ENCODE measurements around the gene TBXAS1.

Gene TBXAS1

DNA sequence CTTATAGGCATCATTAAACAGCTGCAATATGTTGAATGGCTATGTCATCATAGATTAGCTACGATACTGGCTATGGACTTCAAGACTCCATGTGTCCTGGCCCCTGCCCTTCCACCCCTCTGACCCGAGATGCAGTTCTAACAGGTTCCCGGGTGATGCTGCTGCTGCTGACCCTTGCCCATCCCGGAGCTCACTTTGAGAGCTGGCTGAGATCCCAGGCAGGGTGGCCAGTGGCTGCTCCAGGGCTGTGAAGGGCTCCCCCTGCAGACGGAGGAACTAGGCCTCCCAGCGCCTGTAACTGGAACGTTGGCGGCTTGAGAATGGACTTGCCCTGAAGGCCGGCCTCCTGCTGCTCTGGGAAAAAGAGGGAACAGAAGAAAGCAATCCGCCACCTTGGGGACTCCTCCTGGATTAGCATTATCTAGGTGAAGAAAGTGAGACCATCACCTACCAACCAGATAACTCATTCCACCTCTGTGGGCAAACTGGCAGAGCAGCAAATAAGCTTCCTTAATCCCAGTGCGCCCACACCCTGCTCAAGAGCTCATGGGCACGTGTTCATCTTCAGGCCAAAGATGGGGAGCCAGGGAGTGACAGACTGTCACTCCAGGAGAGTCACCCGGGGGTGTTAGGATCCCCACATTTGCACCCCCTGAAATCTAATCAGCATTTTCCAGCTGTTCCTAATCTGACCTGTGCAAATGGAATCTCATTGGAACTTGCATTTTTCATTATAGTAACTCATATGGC, 176.9 kb downstream of the TBXAS1 start:
- DNase-seq = no peak

DNA sequence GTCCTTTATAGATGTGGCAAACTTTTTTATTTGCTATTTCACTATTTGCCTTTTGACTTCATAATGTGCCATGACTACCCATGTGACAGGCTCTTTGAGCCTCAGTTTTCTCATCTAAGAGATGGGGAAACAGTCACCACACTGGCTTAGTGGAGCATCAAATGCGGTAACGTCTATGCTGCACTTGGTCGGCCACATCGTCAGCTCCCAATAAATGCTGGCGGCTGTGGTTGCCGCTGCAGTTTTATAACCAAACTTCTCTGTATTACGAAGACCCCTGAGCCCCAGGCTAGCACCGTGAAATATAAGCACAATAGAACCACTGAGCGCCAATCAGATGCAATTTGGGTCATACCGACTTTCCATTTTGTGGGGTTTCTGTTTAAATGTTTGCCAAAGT, 177.5 kb downstream of the TBXAS1 start:
- no peak for DNase-seq

DNA sequence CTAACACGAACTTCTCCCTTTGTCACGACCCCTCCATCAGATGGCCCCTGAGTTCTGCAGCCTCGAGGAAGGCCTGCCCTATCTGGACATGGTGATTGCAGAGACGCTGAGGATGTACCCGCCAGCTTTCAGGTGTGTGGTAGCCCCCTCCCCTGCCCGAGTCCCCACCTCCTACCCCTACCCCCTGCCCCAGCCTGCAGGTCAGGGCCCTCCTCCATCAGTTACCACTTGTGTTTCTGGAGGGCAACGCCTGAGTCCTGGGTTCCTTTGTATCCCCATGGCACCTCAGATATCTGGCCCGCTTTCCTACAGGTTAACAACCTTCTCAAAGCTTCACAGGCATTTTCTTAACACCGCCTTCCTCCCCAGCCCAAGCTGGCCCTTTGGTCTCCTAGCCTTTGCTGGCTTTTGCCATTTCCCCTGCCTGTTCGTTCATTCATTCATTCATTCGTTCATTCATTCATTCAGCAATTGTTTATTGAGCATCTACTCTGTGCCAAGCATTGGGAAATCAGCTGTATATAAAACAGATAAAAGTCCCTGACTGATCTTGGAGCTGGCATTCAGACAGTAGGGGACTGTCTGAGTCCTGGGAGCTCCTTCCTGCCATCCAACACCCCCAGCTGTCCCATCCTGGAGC, 178.1 kb downstream of the TBXAS1 start:
- no peak for DNase-seq

DNA sequence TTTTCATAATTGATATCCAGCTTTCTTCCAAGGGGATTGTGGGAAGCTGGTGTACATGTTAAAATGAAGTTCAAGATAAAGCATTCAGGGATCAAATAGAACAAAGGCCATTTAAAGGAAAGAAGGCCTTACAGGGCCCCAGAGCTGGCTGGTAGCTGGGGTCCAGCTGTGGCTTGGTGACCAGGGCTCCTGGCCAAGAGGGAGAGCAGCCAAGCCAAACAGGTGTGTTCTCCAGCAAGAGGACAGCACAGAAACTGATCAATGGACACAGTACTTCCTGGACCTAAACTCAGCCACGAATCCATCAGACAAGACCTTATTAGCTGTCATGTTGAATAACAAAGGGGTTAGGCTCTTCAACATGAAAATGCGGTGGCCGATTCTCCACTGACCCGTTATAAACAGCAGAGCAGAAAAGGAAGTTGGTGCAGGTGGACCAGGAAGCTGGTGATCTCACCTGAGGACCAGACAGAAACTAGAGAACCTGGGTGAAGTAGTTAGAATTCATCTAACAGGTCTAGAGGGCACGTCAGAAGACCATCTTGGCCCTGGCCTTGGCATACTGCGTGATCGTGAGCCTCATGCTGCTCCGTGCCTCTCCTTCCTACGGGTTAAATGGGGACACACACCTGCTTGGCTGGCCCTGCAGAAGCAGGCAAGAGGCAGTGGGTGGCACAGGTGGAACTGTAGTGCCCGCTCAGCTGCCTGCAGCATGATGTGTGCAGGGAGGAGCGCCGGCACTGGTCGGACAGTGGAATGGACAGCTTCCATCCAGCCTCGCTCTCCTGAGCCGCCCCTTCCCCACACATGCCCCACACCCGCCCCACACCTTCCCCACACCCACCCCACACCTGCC, 179.9 kb downstream of the TBXAS1 start:
- no peak for DNase-seq

DNA sequence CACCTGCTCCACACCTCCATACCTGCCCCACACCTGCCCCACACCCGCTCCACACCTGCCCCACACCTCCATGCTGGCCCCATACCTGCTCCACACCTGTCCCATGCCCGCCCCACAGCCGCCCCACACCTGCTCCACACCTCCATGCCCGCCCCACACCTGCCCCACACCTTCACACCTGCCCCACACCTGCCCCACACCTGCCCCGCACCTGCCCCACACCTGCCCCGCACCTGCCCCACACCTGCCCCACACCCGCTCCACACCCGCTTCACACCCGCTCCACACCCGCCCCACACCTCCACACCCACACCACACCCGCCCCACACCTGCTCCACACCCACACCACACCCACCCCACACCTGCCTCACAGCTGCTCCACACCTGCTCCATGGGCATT, 180.7 kb downstream of the TBXAS1 start:
- DNase-seq = no peak

DNA sequence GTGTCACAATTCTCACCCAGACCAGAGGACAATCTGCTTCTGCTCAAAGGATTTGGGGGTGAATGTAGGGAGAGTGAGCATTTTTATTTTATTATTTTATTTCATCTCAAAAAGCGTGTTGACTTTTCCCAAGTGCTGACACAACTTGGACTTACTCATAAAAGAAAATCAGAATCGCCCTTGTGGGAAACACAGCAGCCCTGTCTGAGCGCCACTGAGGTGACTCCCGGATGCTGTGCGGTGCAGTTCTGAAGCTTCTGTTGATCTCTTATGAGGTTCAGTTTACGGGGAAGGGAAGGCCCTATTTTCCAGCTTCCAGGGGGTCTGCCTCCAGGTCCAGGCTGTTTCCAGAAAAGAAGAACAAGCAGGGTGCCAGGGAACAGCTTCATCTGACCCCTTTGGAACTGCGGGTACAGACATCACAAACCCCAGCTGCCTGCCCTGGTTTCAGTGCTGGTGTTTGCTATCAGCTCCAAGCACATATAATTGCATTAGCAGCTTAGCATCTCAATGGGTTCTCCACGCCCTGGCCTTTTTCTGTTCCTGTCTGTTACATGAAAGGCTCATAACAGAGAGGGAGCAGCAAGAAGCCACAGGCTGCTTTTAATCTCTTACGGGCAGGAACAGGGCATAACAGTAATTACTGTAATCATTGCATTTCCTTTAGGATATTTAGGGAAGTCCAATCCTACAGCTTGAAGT, 181.3 kb downstream of the TBXAS1 start:
- DNase-seq = peak in 2 of 3 experiments; percentile 9 to 36

DNA sequence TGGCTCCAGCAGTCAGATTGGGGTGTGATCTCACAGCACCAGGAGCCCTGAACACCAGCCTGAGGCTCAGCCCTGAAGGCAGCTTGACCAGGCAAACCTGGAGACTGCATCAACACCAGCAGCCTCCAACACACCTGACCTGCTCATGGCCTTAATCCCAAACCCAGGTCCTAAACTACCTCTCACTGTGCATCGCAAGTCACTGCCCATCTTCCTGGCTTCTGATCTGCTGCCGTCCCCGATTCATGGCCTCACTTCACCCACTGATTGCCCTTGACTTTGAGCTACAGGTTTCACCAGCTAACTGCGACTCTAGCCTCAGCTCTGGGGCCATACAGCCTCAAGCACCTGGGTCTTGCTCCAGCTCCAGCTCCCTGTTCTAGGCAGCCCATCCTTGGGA, 184.6 kb downstream of the TBXAS1 start:
- no peak for DNase-seq

DNA sequence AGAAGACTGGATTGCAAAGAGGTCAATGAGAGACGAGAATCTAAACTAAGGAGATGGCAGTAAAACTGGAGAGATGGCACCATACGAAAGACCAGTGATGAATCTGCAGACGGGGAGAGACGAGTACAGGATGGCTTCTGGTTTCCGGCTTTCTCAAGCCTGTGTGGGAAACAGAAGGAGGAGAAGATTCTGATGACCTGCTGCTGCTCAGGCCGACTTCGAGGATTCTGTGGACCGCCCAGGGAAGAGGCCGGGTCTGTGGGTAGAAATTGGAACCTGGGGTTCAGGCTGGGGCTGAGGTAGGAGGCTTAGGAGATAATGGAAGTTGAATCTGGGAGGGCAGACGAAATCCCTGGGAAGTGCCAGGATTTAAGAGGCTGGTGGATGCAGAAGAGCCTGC, 185.1 kb downstream of the TBXAS1 start:
- DNase-seq = no peak

DNA sequence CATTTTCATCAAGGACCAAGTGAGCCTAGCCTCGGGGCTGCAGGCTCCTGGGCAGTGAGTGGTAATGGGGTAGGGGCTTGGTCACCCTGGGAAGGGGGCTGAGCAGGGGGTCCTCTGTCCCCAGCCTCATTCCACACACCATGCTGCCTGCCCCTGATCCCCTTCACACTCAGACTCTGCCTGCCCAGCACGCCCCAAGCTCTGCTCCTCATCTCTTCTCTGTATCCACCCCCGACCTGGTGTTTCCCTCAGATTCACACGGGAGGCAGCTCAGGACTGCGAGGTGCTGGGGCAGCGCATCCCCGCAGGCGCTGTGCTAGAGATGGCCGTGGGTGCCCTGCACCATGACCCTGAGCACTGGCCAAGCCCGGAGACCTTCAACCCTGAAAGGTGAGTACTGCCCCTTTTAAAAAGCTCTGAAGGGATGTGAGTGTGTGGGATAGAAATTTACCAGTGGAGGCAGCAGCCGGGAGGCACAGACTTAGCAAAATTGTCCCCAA, 186.5 kb downstream of the TBXAS1 start:
- no peak for DNase-seq

DNA sequence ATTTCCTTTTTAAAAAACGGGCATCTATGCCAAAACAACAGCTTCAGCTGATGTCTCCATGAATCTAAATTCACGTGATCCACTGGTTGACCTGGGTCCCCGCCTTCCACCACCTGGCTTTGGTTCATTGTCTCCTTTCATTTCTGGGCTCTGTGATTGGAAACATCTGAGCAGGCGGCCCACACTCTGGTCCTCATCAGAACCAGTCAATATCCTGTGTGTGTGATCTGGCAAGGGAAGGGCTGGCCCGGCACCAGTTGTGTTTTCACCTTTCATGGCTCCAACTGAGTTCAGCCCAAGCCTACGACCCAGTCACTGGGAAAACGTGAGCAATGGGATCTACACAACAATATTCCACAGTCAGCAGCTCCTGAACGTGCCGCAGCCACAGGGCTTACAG, 187.5 kb downstream of the TBXAS1 start:
- no peak for DNase-seq

DNA sequence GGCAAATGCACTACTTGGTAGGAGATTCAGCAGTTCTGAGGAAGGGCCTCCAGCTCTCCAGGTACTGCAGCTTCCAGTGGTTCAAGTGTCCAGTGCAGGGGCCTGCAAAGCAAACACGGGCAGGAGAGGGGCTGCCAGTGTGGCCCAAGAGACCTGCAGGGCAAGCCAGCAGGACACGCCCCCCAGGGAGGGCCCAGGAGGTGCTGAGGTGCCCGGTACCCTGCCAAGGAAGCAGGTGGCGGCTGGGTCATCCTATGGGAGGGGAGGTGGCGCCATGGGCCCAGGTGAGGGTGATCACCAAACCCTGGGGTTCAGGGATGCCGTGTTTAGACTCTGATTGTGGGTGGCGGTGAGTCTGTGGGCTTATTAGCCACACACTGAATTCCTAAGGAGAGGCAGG, 188.0 kb downstream of the TBXAS1 start:
- no peak for DNase-seq

DNA sequence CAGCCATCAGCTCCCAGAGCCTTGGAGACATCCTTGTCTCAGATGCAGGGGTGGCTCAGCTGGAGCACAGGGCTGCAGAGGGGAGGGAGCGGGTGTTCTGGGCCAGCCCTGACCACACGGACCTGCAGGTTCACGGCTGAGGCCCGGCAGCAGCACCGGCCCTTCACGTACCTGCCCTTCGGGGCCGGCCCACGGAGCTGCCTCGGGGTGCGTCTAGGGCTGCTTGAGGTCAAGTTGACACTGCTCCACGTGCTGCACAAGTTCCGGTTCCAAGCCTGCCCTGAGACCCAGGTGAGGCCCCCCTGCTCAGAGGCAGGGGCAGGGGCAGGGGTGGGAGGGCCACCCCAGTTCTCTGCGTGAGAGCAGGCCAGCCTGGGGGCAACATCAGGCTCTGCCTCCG, 188.5 kb downstream of the TBXAS1 start:
- DNase-seq = no peak

DNA sequence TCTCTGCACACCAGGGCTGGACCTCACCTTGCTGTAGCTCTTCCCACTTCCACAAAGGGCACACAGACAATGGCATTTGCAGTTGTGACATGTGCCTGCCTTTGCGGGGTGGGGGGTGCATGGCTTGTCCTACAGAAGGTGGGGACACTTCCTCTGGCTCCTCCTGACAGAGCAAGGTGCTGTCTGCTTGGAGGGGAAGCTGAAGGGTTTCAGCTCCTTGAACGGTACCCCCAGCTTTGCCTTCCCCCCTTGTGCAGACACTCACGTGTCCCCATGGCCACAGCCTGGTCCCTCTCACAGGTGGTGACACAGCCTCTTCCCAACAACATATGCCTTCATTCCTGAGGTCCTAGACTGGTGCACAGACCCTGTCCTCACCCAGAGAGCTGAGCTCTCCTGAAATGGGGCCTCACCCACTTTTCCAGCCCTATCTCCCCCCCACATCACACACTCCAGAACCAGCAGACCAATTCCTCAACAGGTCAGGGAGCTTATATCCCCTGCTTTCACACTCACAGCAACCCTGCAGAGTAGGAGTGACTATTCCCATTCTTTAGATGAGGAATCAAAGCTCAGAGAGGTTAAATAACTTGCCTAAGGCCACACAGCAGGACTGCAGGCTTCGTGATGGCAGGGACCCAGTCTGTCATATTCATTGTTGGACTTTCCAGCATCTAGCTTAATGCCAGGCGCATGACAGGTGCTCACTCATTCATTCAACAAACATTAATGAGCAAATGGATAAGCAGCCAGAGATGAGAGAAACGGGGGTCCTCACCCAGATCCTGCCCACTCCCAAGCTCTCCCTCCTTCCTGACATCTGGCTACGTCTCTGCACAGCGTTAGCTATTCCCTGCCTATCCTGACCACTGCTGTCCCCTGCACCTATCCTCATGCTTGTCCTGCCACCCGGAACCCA, 189.3 kb downstream of the TBXAS1 start:
- DNase-seq = no peak

DNA sequence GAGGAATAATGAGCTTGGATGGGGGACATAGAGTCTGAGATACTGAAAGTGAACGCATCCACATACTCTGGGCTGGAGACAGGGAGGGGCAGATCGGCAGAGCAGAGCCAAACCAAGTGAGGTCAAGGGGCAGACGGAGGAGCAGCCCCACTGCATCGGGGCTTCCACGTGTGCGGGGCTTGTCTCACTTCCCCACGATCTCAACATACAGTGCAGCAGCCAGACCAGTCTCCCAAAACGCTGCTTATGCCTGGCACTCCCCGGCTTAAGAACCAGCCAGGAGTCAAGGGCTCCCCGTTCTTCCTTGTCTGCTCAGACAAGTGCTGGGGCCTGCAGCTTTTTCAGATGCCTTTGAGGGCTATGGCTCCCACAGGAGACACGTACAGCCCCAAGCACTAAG, 190.1 kb downstream of the TBXAS1 start:
- DNase-seq = no peak

DNA sequence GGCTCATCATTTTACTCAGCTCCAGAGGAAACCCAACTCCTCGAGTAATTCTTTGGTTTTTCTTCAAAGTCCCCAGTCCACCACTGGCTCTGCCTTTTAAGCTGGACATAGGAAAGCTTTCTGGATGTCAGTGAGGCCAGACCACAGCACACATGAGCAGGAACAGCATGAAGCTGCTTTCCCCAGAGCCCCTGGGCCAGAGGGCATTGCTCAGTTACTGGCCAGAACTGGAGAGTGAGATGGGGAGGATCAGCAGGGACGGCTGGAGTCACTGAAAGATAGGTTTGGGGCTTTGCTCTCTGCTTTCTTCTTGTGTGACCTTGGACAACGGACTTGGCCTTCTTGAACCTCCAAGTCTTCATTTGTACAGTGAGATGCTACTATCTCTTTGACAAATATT, 190.5 kb downstream of the TBXAS1 start:
- no peak for DNase-seq

DNA sequence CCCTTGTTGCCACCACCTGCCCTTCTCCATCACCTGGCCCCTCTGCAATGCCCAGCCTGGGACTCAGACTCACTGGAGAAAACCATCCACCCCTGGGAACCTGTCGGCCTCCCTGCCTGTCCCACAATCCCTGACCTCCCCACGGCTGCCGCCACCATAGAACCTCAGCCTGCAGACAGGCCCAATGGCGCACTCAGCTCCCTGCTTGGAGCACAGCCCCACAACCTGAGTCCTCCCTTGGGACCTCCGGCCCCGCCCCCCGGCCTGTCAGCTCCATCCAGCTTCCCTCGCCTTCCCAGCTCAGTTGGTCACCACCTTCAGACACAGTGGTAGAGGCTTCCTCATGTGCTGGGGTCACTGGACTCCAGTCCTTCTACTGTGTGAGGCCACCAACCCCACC, 192.5 kb downstream of the TBXAS1 start:
- DNase-seq = no peak

DNA sequence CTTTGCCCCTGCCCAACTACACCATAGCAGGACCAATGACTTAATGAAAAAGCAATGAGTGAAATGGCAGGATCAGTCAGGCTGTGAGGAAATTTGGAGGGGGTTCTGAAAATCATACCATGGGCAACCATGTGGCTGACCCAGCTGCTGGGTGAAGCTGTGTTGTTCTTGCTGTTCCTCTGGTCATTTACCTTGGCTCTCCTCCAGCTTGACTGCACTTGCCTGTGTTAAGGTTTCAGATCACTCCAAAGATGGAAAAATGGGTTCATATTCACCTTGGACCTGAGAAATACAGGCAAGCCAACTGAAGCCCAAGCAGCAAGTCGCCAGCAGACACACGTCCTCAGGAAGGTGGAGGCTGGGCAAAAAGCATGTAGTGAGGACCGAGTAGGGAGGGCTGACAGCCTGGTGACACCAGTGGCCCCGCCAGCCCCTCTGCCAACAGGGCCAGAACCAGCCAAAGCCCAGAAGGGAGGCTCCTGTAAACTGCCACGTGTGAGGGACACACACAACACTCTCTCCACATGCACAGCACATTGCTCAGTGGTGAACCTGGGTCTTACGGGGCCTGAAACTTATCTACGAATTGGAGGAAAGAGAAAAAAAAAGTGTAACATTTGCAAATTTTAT, 193.6 kb downstream of the TBXAS1 start:
- DNase-seq = no peak

DNA sequence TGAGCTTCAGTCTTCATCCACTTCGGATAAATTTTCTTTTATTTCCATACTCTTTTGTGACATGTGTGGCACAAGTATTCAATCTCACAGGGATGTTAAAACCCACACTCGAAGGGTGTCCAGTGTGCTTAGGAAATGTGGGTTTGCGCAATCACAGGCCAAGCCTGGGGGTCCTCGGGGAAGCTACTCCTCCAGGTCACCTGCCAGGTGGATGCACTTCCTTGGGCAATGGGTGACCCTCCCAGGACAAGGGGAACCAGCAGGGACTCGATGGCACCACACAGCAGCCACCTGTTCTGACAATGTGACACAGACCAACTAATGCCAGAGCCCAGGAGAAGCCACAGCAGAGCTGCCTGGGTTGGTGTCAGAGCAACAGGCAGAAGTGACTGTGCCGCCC, 194.7 kb downstream of the TBXAS1 start:
- no peak for DNase-seq

DNA sequence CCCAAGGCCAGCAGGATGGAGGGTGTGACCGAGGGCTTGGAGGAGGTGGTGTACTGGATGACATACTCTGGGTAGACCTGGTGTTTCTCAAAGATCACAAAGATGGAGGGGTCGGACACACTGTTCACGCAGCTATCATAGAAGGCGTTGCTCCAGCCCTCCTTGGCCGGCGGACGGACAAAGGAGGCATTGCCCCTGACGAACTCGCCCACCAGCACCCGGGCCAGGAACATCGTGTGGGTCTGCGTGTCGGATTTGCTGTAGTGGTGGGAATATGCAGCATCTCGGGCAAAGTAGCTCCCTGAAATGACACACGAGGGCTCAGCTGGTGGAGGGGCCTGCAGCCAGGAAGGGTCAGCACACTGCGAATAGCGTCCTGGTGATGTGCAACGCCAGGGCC, 195.5 kb downstream of the TBXAS1 start:
- DNase-seq = no peak

DNA sequence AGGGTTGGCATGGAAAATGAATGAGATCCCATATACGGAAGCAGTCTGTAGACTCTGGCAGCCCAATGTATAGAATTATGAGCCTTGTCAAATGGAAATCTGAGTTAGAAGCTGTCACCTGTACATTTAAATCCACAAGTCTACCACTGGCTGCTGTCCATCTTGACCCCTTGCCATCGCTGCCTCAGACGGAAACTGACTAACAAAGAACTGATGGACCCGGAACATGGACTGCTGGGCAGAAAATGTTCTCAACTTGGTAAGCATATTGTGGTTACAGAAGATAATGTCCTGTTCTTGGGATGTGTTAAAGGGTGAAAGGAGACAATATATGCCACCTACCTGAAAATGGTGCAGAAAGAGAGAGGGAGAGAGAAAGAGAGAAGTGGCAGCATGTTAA, 196.2 kb downstream of the TBXAS1 start:
- no peak for DNase-seq

DNA sequence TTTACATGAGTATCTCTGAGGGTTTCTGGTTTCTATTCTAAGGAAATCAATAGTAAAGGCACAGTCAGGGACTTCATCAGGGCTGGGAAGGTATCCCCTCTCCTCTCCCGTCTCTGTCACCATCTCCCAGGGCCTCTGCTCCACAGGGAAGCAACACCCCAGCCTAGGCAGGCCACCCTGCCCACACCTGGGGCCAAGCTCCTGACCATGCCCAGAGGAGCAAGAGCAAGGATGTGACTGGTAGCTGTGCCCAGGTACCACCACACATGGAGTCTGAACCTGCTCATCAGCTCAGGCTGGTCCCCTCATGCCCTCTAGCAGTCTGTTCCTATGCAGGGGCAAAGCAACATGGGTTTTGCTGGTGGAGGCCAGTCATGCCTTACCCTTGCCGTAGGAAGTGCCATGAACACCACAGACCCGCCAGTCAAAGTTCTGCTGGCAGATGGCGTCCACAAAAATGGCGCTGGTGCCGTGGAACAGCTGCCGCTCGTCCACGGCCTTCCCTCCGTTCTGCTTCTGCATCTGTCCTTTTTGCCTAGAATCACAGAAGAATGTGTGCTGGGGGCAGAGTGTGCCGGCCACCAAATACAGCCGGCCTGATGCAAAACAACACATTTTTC, 196.9 kb downstream of the TBXAS1 start:
- DNase-seq = no peak

All from NCI-H1417 (cell line).